ENCODE data around the gene NECTIN1. TPM values are rescaled to one million over a fixed set of nuclear protein-coding genes. Genes with fewer than 3 reads are reported as not detected.

The NECTIN1 gene
- total and polyA plus RNA-seq, 2 of the 13 experiments (the other 11 are each of a cell fraction or from before 2014, with no cell fraction given) = 3.9 to 7.3 TPM

DNA sequence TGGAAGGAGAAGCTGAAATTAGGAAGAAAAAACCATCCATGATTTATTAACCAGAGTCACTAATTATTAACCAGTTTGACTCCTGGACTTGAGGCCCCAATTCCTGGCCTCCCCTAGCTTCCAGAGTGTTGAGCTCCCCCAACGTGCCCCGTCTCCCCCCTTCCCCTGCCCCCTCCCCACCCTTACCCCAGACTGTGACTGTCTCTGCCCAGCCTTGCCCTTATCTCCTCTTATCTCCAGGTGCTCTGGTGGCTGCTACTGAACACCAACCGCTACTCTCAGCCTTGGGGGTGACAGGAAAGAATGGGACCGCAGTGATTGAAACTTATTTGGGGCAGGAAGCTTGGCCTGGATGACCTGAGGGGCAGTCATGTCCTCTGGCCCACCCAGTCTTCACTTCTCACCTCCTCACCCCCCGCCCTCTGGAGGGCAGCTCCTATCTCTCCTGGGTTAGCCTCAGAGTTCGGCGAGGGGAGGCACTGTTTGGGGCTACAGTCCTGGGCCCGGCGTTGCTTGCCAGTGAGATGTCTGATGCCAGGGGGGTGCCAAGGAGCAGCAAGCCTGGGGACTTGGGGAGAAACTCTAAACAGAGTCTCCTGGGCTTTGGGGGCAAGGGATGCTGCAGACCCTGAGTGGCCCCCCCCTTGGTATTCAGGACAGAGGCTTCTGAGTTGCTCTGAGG is 15.5 kb downstream of the NECTIN1 start:
- Histone ChIP-seq H3K9me3 (ENCODE audit: low read length) (no peaks in the 10 kb centered on the region), H3K4me2 (ENCODE audit: low read depth, low read length) (peak overlapping the region; percentile 93), H3K9ac (ENCODE audit: insufficient read depth, low read depth, low read length) (no peak overlapping the region), H3K27ac (ENCODE audit: extremely low read length, insufficient read depth, low read length) (peak overlapping the region; percentile 59), H4K20me1 (ENCODE audit: insufficient read depth, low read length) (no peaks in the 10 kb centered on the region), H3K4me3 (replicated peaks in 1 of 3; ENCODE audit: insufficient read depth in 1 of 3, low read depth in 2 of 3, low read length in 3 of 3) (peak overlapping the region in 2 of 3 experiments; percentile 26 to 63; a peak in 5 of 6 replicates), H3K4me1 (ENCODE audit: insufficient read depth, low read length) (peaks cover 83% of the 10 kb centered on the region), H3K27me3 (ENCODE audit: control insufficient read depth in 1 of 2, insufficient read depth in 2 of 2, low read length in 2 of 2) (no peaks in the 10 kb centered on the region), H2AFZ (ENCODE audit: low read length) (no peak overlapping the region), H3K79me2 (ENCODE audit: insufficient read depth, low read length) (no peaks in the 10 kb centered on the region), H3K36me3 (replicated peaks in 1 of 2; ENCODE audit: control insufficient read depth in 1 of 2, insufficient read depth in 2 of 2, low read length in 2 of 2) (no peaks in the 10 kb centered on the region)
- intact Hi-C loops (cut with micrococcal nuclease; ENCODE audit: unreplicated experiment) = no loop called here
- no TSS peak for BruUV-seq (replicated peaks)
- ChIA-PET POLR2A (interaction anchor here (0.9 to 1.3 kb wide), 8 partner anchors 10 to 50 kb away, joined by 4 to 14 read pairs (median 7); partner anchors contain the start of gene NECTIN1), CTCF (ENCODE audit: low intra/inter-chr PET ratio, low total read pairs) (interaction anchor here (1.2 kb wide), 1 partner anchor 16 kb away, joined by 3 read pairs; the partner anchor contains the start of gene NECTIN1)
- peak; percentile 73 for FAIRE-seq
- peak; percentile 65 for ATAC-seq
- DNase-seq (ENCODE audit: low spot score) = peak; percentile 73
- in situ Hi-C loops (cut with HindIII; ENCODE audit: extremely low pct_ligation_motif_present, low pct_unique_long_range_greater_than_20kb) = no loop called here
- WGBS (ENCODE audit: low lambda C conversion rate) = 2% methylated on average over 5 of the region's 9 CpGs
- TF ChIP-seq CREB1 (IDR thresholded peaks at IDR 0.05) (no peak), CREB1 (CRISPR knock-in tag; IDR thresholded peaks at IDR 0.05) (no peak), KDM1A (CRISPR knock-in tag; IDR thresholded peaks at IDR 0.05) (no peak), ARID2 (CRISPR knock-in tag; IDR thresholded peaks at IDR 0.05; ENCODE audit: borderline replicate concordance) (no peak), ZNF557 (CRISPR knock-in tag; IDR thresholded peaks at IDR 0.05) (no peak), GFI1 (CRISPR knock-in tag; IDR thresholded peaks at IDR 0.05; ENCODE audit: borderline replicate concordance) (peak; percentile 84), ZNF567 (CRISPR knock-in tag; IDR thresholded peaks at IDR 0.05; ENCODE audit: borderline replicate concordance) (no peak), POLR2G (IDR thresholded peaks at IDR 0.05; ENCODE audit: low read depth, low read length) (no peak), TEAD3 (CRISPR knock-in tag; optimal IDR thresholded peaks at IDR 0.05; ENCODE audit: borderline replicate concordance) (no peak), PHF21A (CRISPR knock-in tag; IDR thresholded peaks at IDR 0.05) (peak; percentile 42; the same call in 1 of the 2 replicates), ZNF781 (CRISPR knock-in tag; IDR thresholded peaks at IDR 0.05; ENCODE audit: borderline replicate concordance, not compliant biosample characterization) (no peak), ZNF562 (CRISPR knock-in tag; IDR thresholded peaks at IDR 0.05; ENCODE audit: borderline replicate concordance) (no peak), REPIN1 (CRISPR knock-in tag; IDR thresholded peaks at IDR 0.05; ENCODE audit: borderline replicate concordance, low read depth) (peak; percentile 44; the same call in 1 of the 2 replicates), NR2F6 (IDR thresholded peaks at IDR 0.05) (no peak), NR2F6 (CRISPR knock-in tag; IDR thresholded peaks at IDR 0.05) (no peak), ZNF468 (CRISPR knock-in tag; IDR thresholded peaks at IDR 0.05) (no peak), ASH2L (IDR thresholded peaks at IDR 0.05; ENCODE audit: insufficient read length, low read depth, low read length) (no peak), MYC (CRISPR knock-in tag; IDR thresholded peaks at IDR 0.05; ENCODE audit: borderline replicate concordance) (no peak), SETDB1 (CRISPR knock-in tag; IDR thresholded peaks at IDR 0.05; ENCODE audit: borderline replicate concordance) (no peak), HNF4A (CRISPR knock-in tag; IDR thresholded peaks at IDR 0.05) (no peak; the same call in 1 of the 2 replicates), LCORL (IDR thresholded peaks at IDR 0.05) (no peak), LCORL (CRISPR knock-in tag; IDR thresholded peaks at IDR 0.05) (no peak), GATA4 (IDR thresholded peaks at IDR 0.05; ENCODE audit: borderline replicate concordance, low read depth) (peak; percentile 74; the same call in 1 of the 2 replicates)
- TF ChIP-seq, protein P1, sequence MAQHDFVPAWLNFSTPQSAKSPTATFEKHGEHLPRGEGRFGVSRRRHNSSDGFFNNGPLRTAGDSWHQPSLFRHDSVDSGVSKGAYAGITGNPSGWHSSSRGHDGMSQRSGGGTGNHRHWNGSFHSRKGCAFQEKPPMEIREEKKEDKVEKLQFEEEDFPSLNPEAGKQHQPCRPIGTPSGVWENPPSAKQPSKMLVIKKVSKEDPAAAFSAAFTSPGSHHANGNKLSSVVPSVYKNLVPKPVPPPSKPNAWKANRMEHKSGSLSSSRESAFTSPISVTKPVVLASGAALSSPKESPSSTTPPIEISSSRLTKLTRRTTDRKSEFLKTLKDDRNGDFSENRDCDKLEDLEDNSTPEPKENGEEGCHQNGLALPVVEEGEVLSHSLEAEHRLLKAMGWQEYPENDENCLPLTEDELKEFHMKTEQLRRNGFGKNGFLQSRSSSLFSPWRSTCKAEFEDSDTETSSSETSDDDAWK (CRISPR knock-in tag; IDR thresholded peaks at IDR 0.05) = no peak
- TF ChIP-seq, protein P2, sequence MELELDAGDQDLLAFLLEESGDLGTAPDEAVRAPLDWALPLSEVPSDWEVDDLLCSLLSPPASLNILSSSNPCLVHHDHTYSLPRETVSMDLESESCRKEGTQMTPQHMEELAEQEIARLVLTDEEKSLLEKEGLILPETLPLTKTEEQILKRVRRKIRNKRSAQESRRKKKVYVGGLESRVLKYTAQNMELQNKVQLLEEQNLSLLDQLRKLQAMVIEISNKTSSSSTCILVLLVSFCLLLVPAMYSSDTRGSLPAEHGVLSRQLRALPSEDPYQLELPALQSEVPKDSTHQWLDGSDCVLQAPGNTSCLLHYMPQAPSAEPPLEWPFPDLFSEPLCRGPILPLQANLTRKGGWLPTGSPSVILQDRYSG (CRISPR knock-in tag; IDR thresholded peaks at IDR 0.05) = no peak

Measured in HepG2 (cell line).